Neuronal stem cell (in vitro differentiated cells): Measurements from ENCODE around the gene ULK3.

ENCODE experiments used
- DNase-seq: peaks from one replicate; pipeline ENCODE4 v3.0.0-alpha.2; 2013; ENCODE audit warnings: low spot score
- H2AFZ ChIP-seq: one replicate; pipeline ENCODE4 v1.6.1; 2013; ENCODE audit warnings: mild to moderate bottlenecking, low read length, inconsistent platforms
- H2AK5ac ChIP-seq: 2 replicates; pipeline ENCODE4 v1.6.1; 2013; ENCODE audit warnings: low read depth, mild to moderate bottlenecking, inconsistent platforms, low read length, moderate library complexity, mixed read lengths
- H2BK120ac ChIP-seq: 2 replicates; pipeline ENCODE4 v1.6.1; 2013; ENCODE audit warnings: low read depth, mild to moderate bottlenecking, inconsistent platforms, low read length, moderate library complexity, mixed read lengths
- H2BK12ac ChIP-seq: one replicate; pipeline ENCODE4 v1.6.1; 2013; ENCODE audit warnings: low read length, inconsistent platforms
- H2BK15ac ChIP-seq: 2 replicates; pipeline ENCODE4 v1.6.1; 2013; ENCODE audit warnings: mild to moderate bottlenecking, low read length, inconsistent platforms, mixed read lengths
- H2BK5ac ChIP-seq: one replicate; pipeline ENCODE4 v1.6.1; 2013; ENCODE audit warnings: inconsistent platforms, mild to moderate bottlenecking, low read length, moderate library complexity
- H3K14ac ChIP-seq: one replicate; pipeline ENCODE4 v1.6.1; 2013; ENCODE audit warnings: low read length, inconsistent platforms
- H3K18ac ChIP-seq: 2 replicates; pipeline ENCODE4 v1.6.1; 2013; ENCODE audit warnings: low read length, inconsistent platforms
- H3K23ac ChIP-seq: 2 replicates; pipeline ENCODE4 v1.6.1; 2013; ENCODE audit warnings: low read depth, mild to moderate bottlenecking, mixed read lengths, low read length, inconsistent platforms; ENCODE audit not compliant: poor library complexity
- H3K27ac ChIP-seq: replicated peaks from 3 replicates; pipeline ENCODE4 v1.5.1; 2013; ENCODE audit warnings: low read length, inconsistent platforms
- H3K27me3 ChIP-seq, 3 experiments: 2 replicates each; pipeline ENCODE4 v1.6.1; 2013; ENCODE audit warnings: low read length in 3 of 3, mild to moderate bottlenecking in 2 of 3, inconsistent platforms in 1 of 3, low read depth in 1 of 3, mixed read lengths in 1 of 3, moderate library complexity in 1 of 3; ENCODE audit not compliant: control insufficient read depth in 3 of 3, insufficient read depth in 3 of 3
- H3K36me3 ChIP-seq, 2 donors: replicated peaks in 1 of 2; 2 replicates each; pipeline ENCODE4 v1.6.1; 2013; ENCODE audit warnings: low read length in 2 of 2; ENCODE audit not compliant: control insufficient read depth in 2 of 2, insufficient read depth in 2 of 2
- H3K4ac ChIP-seq: 2 replicates; pipeline ENCODE4 v1.6.1; 2013; ENCODE audit warnings: inconsistent platforms, mild to moderate bottlenecking, low read length, moderate library complexity
- H3K4me1 ChIP-seq, 2 donors: 1 replicate in 1 of 2; 2 replicates in 1 of 2; pipeline ENCODE4 v1.6.1; 2013; ENCODE audit warnings: low read length in 2 of 2, low read depth in 1 of 2; ENCODE audit not compliant: control insufficient read depth in 2 of 2, insufficient read depth in 1 of 2
- H3K4me2 ChIP-seq: one replicate; pipeline ENCODE4 v1.6.1; 2013; ENCODE audit warnings: mild to moderate bottlenecking, low read length, inconsistent platforms; ENCODE audit not compliant: insufficient read depth, poor library complexity, severe bottlenecking
- H3K4me3 ChIP-seq, 2 donors: 2 replicates each; pipeline ENCODE4 v1.5.1; 2013; ENCODE audit warnings: low read length in 2 of 2, mild to moderate bottlenecking in 2 of 2, inconsistent platforms in 1 of 2, moderate library complexity in 1 of 2
- H3K79me1 ChIP-seq: one replicate; pipeline ENCODE4 v1.6.1; 2013; ENCODE audit warnings: low read depth, mild to moderate bottlenecking, inconsistent platforms, low read length, moderate library complexity
- H3K9ac ChIP-seq: one replicate; pipeline ENCODE4 v1.6.1; 2013; ENCODE audit warnings: mild to moderate bottlenecking, low read depth, low read length, inconsistent platforms; ENCODE audit not compliant: poor library complexity
- H3K9me3 ChIP-seq, 2 donors: replicated peaks in 1 of 2; 2 replicates each; pipeline versions ENCODE3 to v1.6.1; 2013; ENCODE audit warnings: low read length in 2 of 2, mild to moderate bottlenecking in 2 of 2, inconsistent platforms in 1 of 2, low read depth in 1 of 2, mixed read lengths in 1 of 2, moderate library complexity in 1 of 2; ENCODE audit not compliant: control insufficient read depth in 2 of 2, insufficient read depth in 1 of 2
- H4K8ac ChIP-seq: one replicate; pipeline ENCODE4 v1.6.1; 2013; ENCODE audit warnings: low read depth, mild to moderate bottlenecking, inconsistent platforms, low read length, moderate library complexity
- H4K91ac ChIP-seq: one replicate; pipeline ENCODE4 v1.6.1; 2013; ENCODE audit warnings: low read length, low read depth, mild to moderate bottlenecking, inconsistent platforms; ENCODE audit not compliant: poor library complexity
- WGBS, 2 donors: extraction: QIAGEN DNeasy Blood & Tissue Kit; methylation state at CpG; one replicate each; pipeline ENCODE4 v1.1.7; 2013; ENCODE audit warnings: missing lambda C conversion rate in 2 of 2, mixed read lengths in 1 of 2; ENCODE audit not compliant: insufficient read length in 2 of 2, insufficient replicate concordance in 1 of 2; ENCODE audit errors: extremely low coverage in 2 of 2; 5-methylcytosine and 5-hydroxymethylcytosine counted together

Gene ULK3

DNA sequence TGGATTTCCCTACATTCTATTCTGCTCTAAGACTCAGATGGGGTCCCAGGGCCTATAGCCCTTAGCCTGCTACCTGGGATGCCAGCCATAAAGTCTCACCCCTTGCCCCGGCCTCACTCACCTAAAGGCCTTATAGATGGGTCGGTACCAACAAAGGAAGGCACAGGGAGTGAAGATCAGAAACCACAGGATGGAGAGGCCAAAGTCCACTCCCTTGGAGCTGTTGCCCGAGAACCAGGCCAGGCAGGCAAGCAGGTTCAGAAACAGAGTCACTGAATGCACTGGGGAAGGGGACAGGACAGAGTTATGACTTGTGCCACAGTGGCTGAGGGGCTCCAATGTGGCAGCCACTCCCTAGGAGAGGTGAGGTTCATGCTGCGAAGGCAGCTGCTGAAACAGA lies 7.4 kb upstream of the ULK3 start:
- no peak overlapping the region for H2BK12ac ChIP-seq
- WGBS, 2 donors, result no CpG with 5 or more reads among the region's 4 CpGs
- peaks cover 45 to 79% of the 10 kb centered on the region in 2 donors for H3K36me3 ChIP-seq
- H3K27me3 ChIP-seq, result no peaks in the 10 kb centered on the region
- H4K8ac ChIP-seq, result no peak overlapping the region
- no peak overlapping the region for H3K27ac ChIP-seq
- no peak overlapping the region for H3K23ac ChIP-seq
- no peak overlapping the region for H2BK5ac ChIP-seq
- H3K4me3 ChIP-seq, result no peak overlapping the region
- H2AFZ ChIP-seq, result no peak overlapping the region
- H3K18ac ChIP-seq, result no peak overlapping the region
- no peak overlapping the region for H2AK5ac ChIP-seq
- no peak overlapping the region for H2BK120ac ChIP-seq
- no peaks in the 10 kb centered on the region for H3K9me3 ChIP-seq
- no peak overlapping the region for H3K4ac ChIP-seq
- H3K4me1 ChIP-seq, result no peaks in the 10 kb centered on the region
- no peak for DNase-seq
- no peak overlapping the region for H2BK15ac ChIP-seq
- H3K4me2 ChIP-seq, result no peak overlapping the region
- H3K9ac ChIP-seq, result no peak overlapping the region
- no peaks in the 10 kb centered on the region for H3K79me1 ChIP-seq
- no peak overlapping the region for H3K14ac ChIP-seq
- H4K91ac ChIP-seq, result no peak overlapping the region

DNA sequence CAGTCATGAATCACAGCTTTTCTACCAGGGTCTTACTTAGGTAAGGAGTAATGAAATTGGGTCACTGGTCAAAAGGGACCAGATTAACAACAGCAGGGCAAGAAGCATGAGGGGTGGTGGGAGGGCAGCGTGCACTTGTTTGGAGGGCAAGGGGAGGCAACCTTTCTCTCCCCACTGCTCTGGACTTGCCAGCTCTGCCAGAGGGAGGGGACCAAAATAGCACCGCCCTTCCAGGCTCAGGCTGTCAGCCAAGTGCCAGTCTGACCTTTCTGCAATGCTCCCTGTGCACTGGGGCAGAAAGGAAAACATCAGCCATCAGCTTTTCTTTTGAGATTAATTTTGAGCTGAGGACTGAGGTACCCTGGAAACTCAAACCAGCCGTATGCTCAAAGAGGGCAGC lies 4.5 kb upstream of the ULK3 start:
- no peak overlapping the region for H3K4me2 ChIP-seq
- H3K4me3 ChIP-seq, result no peak overlapping the region
- no peak overlapping the region for H4K91ac ChIP-seq
- H3K4me1 ChIP-seq, result peaks cover 6 to 9% of the 10 kb centered on the region in 2 donors
- H3K4ac ChIP-seq, result no peak overlapping the region
- peaks cover 39 to 73% of the 10 kb centered on the region in 2 donors for H3K36me3 ChIP-seq
- H2BK12ac ChIP-seq, result no peak overlapping the region
- no peak overlapping the region for H3K27ac ChIP-seq
- H4K8ac ChIP-seq, result no peak overlapping the region
- no CpG with 5 or more reads among the region's 3 CpGs for WGBS, 2 donors
- no peak overlapping the region for H2BK5ac ChIP-seq
- no peak overlapping the region for H2BK15ac ChIP-seq
- no peak overlapping the region for H3K23ac ChIP-seq
- H2BK120ac ChIP-seq, result no peak overlapping the region
- no peak overlapping the region for H3K14ac ChIP-seq
- H3K9me3 ChIP-seq, result no peaks in the 10 kb centered on the region
- no peaks in the 10 kb centered on the region for H3K27me3 ChIP-seq
- DNase-seq, result no peak
- H3K18ac ChIP-seq, result no peak overlapping the region
- H3K79me1 ChIP-seq, result no peaks in the 10 kb centered on the region
- no peak overlapping the region for H2AK5ac ChIP-seq
- no peak overlapping the region for H3K9ac ChIP-seq
- no peak overlapping the region for H2AFZ ChIP-seq

DNA sequence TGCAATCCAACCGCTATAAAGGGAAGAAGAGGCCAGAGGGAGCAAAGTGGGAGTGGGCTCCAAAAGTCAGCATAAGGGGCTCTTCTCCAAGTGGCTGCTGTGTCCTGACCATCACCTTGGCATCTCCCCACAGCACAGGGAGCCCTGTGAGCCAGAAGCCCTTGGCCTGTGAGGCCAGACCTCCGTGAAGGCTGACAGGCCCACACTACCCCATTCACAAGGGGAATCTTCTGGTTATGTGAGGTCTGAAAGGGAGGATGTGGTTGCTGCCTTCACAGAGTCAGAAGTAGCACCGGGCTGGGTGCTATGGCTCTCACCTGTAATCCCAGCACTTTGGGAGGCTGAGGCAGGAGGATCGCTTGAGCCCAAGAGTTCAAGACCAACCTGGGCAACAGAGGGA lies 2.6 kb upstream of the ULK3 start:
- H3K23ac ChIP-seq, result no peak overlapping the region
- H2BK5ac ChIP-seq, result no peak overlapping the region
- no peak overlapping the region for H4K91ac ChIP-seq
- no peak overlapping the region for H2AK5ac ChIP-seq
- H2BK120ac ChIP-seq, result no peak overlapping the region
- no CpG with 5 or more reads among the region's 4 CpGs for WGBS, 2 donors
- peaks cover 6 to 12% of the 10 kb centered on the region in 2 donors for H3K4me1 ChIP-seq
- DNase-seq, result no peak
- H2BK12ac ChIP-seq, result no peak overlapping the region
- no peak overlapping the region for H3K4me3 ChIP-seq
- peaks cover 3% of the 10 kb centered on the region for H3K79me1 ChIP-seq
- no peak overlapping the region for H3K18ac ChIP-seq
- H3K9ac ChIP-seq, result no peak overlapping the region
- no peak overlapping the region for H2AFZ ChIP-seq
- H3K4me2 ChIP-seq, result no peak overlapping the region
- H2BK15ac ChIP-seq, result no peak overlapping the region
- H3K27ac ChIP-seq, result no peak overlapping the region
- H4K8ac ChIP-seq, result no peak overlapping the region
- H3K4ac ChIP-seq, result no peak overlapping the region
- H3K27me3 ChIP-seq, result no peaks in the 10 kb centered on the region
- H3K9me3 ChIP-seq, result no peaks in the 10 kb centered on the region
- no peak overlapping the region for H3K14ac ChIP-seq
- peaks cover 23 to 66% of the 10 kb centered on the region in 2 donors for H3K36me3 ChIP-seq

DNA sequence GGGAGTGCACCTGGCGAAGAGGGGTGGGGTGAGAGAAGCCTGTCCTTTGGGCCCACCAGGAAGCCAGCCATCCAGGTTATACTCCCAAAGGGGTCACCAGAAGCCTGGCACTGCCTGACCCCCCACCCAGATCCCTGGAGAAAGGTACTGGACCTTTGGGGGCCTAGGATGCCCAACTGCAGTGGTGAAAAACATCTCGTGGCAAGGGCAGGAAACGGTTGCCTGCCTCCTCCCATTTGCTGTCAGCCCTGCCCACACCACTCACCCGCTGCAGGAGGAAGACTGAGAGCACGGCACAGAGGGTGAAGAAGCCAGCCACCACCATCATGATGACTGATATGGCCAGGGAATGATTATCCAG lies 2.2 kb upstream of the ULK3 start:
- DNase-seq, result no peak
- no peak overlapping the region for H2AK5ac ChIP-seq
- H3K4me1 ChIP-seq, result peaks cover 6 to 12% of the 10 kb centered on the region in 2 donors
- H3K27me3 ChIP-seq, result no peaks in the 10 kb centered on the region
- H3K4me3 ChIP-seq, result no peak overlapping the region
- H4K91ac ChIP-seq, result no peak overlapping the region
- H3K4ac ChIP-seq, result no peak overlapping the region
- peaks cover 3% of the 10 kb centered on the region for H3K79me1 ChIP-seq
- H3K9me3 ChIP-seq, result no peaks in the 10 kb centered on the region
- no peak overlapping the region for H3K9ac ChIP-seq
- H3K18ac ChIP-seq, result no peak overlapping the region
- H3K23ac ChIP-seq, result no peak overlapping the region
- H4K8ac ChIP-seq, result no peak overlapping the region
- H2AFZ ChIP-seq, result no peak overlapping the region
- no peak overlapping the region for H3K27ac ChIP-seq
- whole genome bisulfite sequencing, 2 donors, result no CpG with 5 or more reads among the region's 5 CpGs
- no peak overlapping the region for H2BK120ac ChIP-seq
- no peak overlapping the region for H3K4me2 ChIP-seq
- H2BK12ac ChIP-seq, result no peak overlapping the region
- H2BK5ac ChIP-seq, result peak overlapping the region; percentile 71
- no peak overlapping the region for H2BK15ac ChIP-seq
- peaks cover 21 to 66% of the 10 kb centered on the region in 2 donors for H3K36me3 ChIP-seq
- no peak overlapping the region for H3K14ac ChIP-seq
